HEK293 (cell line): ENCODE results near the gene PRKG2.

Source experiments
- CTCF ChIA-PET: fragments of 350-600 bp; formaldehyde crosslinking; extraction: SDS; loops from one replicate; lab custom pipeline; 2021; ENCODE audit warnings: antibody characterized with exemption; lab: Yijun Ruan, JAX
- POLR2A ChIA-PET: fragments of 300-600 bp; formaldehyde crosslinking; extraction: SDS; loops from one replicate; lab custom pipeline; 2020; ENCODE audit warnings: antibody characterized with exemption, inconsistent platforms; lab: Yijun Ruan, JAX
- H3K27ac ChIP-seq: fragments of 200-500 bp; sonication (Bioruptor generic); 2 replicates; pipeline ENCODE4 v1.5.1; 2014; ENCODE audit warnings: low read depth, low read length, control low read depth, inconsistent platforms; ENCODE audit errors: extremely low read depth
- H3K36me3 ChIP-seq, 2 experiments: fragments of 200-500 bp in 1 of 2; sonication (Bioruptor generic) in 1 of 2; 1 replicate in 1 of 2; 2 replicates in 1 of 2; pipeline ENCODE4 v1.5.1; 2014 to 2017; ENCODE audit warnings: inconsistent platforms in 2 of 2, low read length in 2 of 2; ENCODE audit not compliant: control insufficient read depth in 2 of 2, insufficient read depth in 1 of 2
- H3K4me1 ChIP-seq: fragments of 200-500 bp; sonication (Bioruptor generic); 2 replicates; pipeline ENCODE4 v1.5.1; 2014; ENCODE audit warnings: mild to moderate bottlenecking, low read length, inconsistent platforms; ENCODE audit not compliant: control insufficient read depth, insufficient read depth
- H3K4me3 ChIP-seq: 2 replicates; pipeline ENCODE4 v1.5.1; 2011; ENCODE audit warnings: low read depth, mild to moderate bottlenecking, control low read depth, low read length, moderate library complexity
- H3K9me3 ChIP-seq: fragments of 200-500 bp; sonication (Bioruptor generic); 2 replicates; pipeline ENCODE4 v1.5.1; 2014; ENCODE audit warnings: low read depth, low read length, inconsistent platforms; ENCODE audit not compliant: control insufficient read depth, insufficient read depth
- AEBP2 ChIP-seq: fragments of 450-650 bp; formaldehyde crosslinking; IDR thresholded peaks from 2 replicates; pipeline ENCODE4 v1.5.1; 2016; ENCODE audit warnings: missing biosample characterization, missing genetic modification characterization, borderline replicate concordance
- GLI4 ChIP-seq: fragments of 450-650 bp; formaldehyde crosslinking; IDR thresholded peaks from 2 replicates; pipeline ENCODE4 v1.5.1; 2016; ENCODE audit warnings: missing biosample characterization, missing genetic modification characterization
- HOXD13 ChIP-seq: sonication (generic); formaldehyde crosslinking; IDR thresholded peaks from 2 replicates; pipeline ENCODE4 v1.8.0; 2022; ENCODE audit warnings: missing genetic modification reagents, borderline replicate concordance
- KLF10 ChIP-seq: fragments of 450-650 bp; IDR thresholded peaks from 2 replicates; pipeline ENCODE4 v1.5.1; 2018; ENCODE audit warnings: missing biosample characterization, mild to moderate bottlenecking, missing genetic modification characterization
- KLF8 ChIP-seq: fragments of 450-650 bp; formaldehyde crosslinking; IDR thresholded peaks from 2 replicates; pipeline ENCODE4 v1.5.1; 2016; ENCODE audit warnings: missing biosample characterization, missing genetic modification characterization
- KLF9 ChIP-seq: fragments of 450-650 bp; formaldehyde crosslinking; IDR thresholded peaks from 2 replicates; pipeline ENCODE4 v1.5.1; 2016; ENCODE audit warnings: missing biosample characterization, missing genetic modification characterization, low read depth
- MYNN ChIP-seq: fragments of 450-650 bp; formaldehyde crosslinking; IDR thresholded peaks from 2 replicates; pipeline ENCODE4 v1.5.1; 2016; ENCODE audit warnings: missing biosample characterization, missing genetic modification characterization, borderline replicate concordance
- PRDM6 ChIP-seq: fragments of 450-650 bp; formaldehyde crosslinking; IDR thresholded peaks from 2 replicates; pipeline ENCODE4 v1.5.1; 2017; ENCODE audit warnings: missing biosample characterization, missing genetic modification characterization
- SCRT1 ChIP-seq: fragments of 450-650 bp; formaldehyde crosslinking; IDR thresholded peaks from 2 replicates; pipeline ENCODE4 v1.5.1; 2016; ENCODE audit warnings: missing biosample characterization, missing genetic modification characterization, borderline replicate concordance
- SP7 ChIP-seq: fragments of 450-650 bp; formaldehyde crosslinking; IDR thresholded peaks from 2 replicates; pipeline ENCODE4 v1.5.1; 2016; ENCODE audit warnings: missing biosample characterization, missing genetic modification characterization
- ZBTB21 ChIP-seq: fragments of 450-650 bp; formaldehyde crosslinking; IDR thresholded peaks from 2 replicates; pipeline ENCODE4 v1.5.1; 2017; ENCODE audit warnings: missing biosample characterization, missing genetic modification characterization
- ZBTB6 ChIP-seq: fragments of 450-650 bp; formaldehyde crosslinking; IDR thresholded peaks from 2 replicates; pipeline ENCODE4 v1.5.1; 2017; ENCODE audit warnings: missing biosample characterization, missing genetic modification characterization
- ZBTB8A ChIP-seq: fragments of 450-650 bp; formaldehyde crosslinking; IDR thresholded peaks from 2 replicates; pipeline ENCODE4 v1.5.1; 2016; ENCODE audit warnings: missing biosample characterization, missing genetic modification characterization
- ZEB2 ChIP-seq: fragments of 450-650 bp; formaldehyde crosslinking; IDR thresholded peaks from 2 replicates; pipeline ENCODE4 v1.5.1; 2016; ENCODE audit warnings: missing biosample characterization, missing genetic modification characterization
- ZFHX2 ChIP-seq: fragments of 450-650 bp; formaldehyde crosslinking; conservative IDR thresholded peaks from 2 replicates; pipeline ENCODE4 v1.5.1; 2016; ENCODE audit warnings: missing biosample characterization, missing genetic modification characterization
- ZNF114 ChIP-seq: fragments of 450-650 bp; formaldehyde crosslinking; IDR thresholded peaks from 2 replicates; pipeline ENCODE4 v1.5.0; 2017; ENCODE audit warnings: missing biosample characterization, missing genetic modification characterization
- ZNF23 ChIP-seq: fragments of 450-650 bp; formaldehyde crosslinking; IDR thresholded peaks from 2 replicates; pipeline ENCODE4 v1.5.1; 2016; ENCODE audit warnings: missing biosample characterization, missing genetic modification characterization, borderline replicate concordance
- ZNF280C ChIP-seq: fragments of 450-650 bp; formaldehyde crosslinking; IDR thresholded peaks from 2 replicates; pipeline ENCODE4 v1.5.1; 2016; ENCODE audit warnings: missing biosample characterization, missing genetic modification characterization
- ZNF350 ChIP-seq: fragments of 450-650 bp; formaldehyde crosslinking; IDR thresholded peaks from 2 replicates; pipeline ENCODE4 v1.5.0; 2017; ENCODE audit warnings: missing biosample characterization, mild to moderate bottlenecking, missing genetic modification characterization
- ZNF423 ChIP-seq: fragments of 450-650 bp; formaldehyde crosslinking; IDR thresholded peaks from 2 replicates; pipeline ENCODE4 v1.5.1; 2016; ENCODE audit warnings: missing biosample characterization, missing genetic modification characterization
- ZNF426 ChIP-seq: fragments of 450-650 bp; formaldehyde crosslinking; IDR thresholded peaks from 2 replicates; pipeline ENCODE4 v1.5.1; 2017; ENCODE audit warnings: missing biosample characterization, missing genetic modification characterization, mild to moderate bottlenecking, inconsistent platforms, moderate library complexity
- ZNF48 ChIP-seq: fragments of 450-650 bp; formaldehyde crosslinking; IDR thresholded peaks from 2 replicates; pipeline ENCODE4 v1.5.1; 2016; ENCODE audit warnings: missing biosample characterization, missing genetic modification characterization
- ZNF488 ChIP-seq: fragments of 450-650 bp; formaldehyde crosslinking; IDR thresholded peaks from 2 replicates; pipeline ENCODE4 v1.5.1; 2016; ENCODE audit warnings: missing biosample characterization, missing genetic modification characterization
- ZNF514 ChIP-seq: fragments of 450-650 bp; formaldehyde crosslinking; IDR thresholded peaks from 2 replicates; pipeline ENCODE4 v1.5.1; 2016; ENCODE audit warnings: missing biosample characterization, missing genetic modification characterization
- ZNF776 ChIP-seq: fragments of 450-650 bp; formaldehyde crosslinking; IDR thresholded peaks from 2 replicates; pipeline ENCODE4 v1.5.0; 2017; ENCODE audit warnings: missing biosample characterization, missing genetic modification characterization, borderline replicate concordance
- ZSCAN23 ChIP-seq: fragments of 450-650 bp; formaldehyde crosslinking; IDR thresholded peaks from 2 replicates; pipeline ENCODE4 v1.5.1; 2016; ENCODE audit warnings: missing biosample characterization, missing genetic modification characterization

PRKG2 gene

GRCh38 chr4:81143183-81143582 is 71.8 kb downstream of the PRKG2 start (continued):
- TF ChIP-seq MYNN (tag by site-specific recombination) (no peak), SCRT1 (tag by site-specific recombination) (no peak), KLF9 (tag by site-specific recombination) (no peak)

- no peaks in the 10 kb centered on the region for H3K9me3 ChIP-seq
- TF ChIP-seq ZNF114 (tag by site-specific recombination) = no peak
- peak; percentile 40; the same call in 1 of the 2 replicates for TF ChIP-seq ZBTB6 (tag by site-specific recombination)
- TF ChIP-seq PRDM6 = 0 out of 2 replicates have a peak, but pooled peaks have one; percentile 33
- TF ChIP-seq ZFHX2 (tag by site-specific recombination) = peak; percentile 60; the same call in 1 of the 2 replicates
- TF ChIP-seq ZSCAN23 (tag by site-specific recombination) = no peak
- 0 out of 2 replicates have a peak, but pooled peaks have one; percentile 32 for TF ChIP-seq KLF10 (tag by site-specific recombination)
- TF ChIP-seq SP7 (tag by site-specific recombination) = peak; percentile 97
- TF ChIP-seq, all 188 proteins: peak for 5
- POLR2A ChIA-PET = no interaction called here
- CTCF ChIA-PET = interaction anchor here (0.6 kb wide), 2 partner anchors 583 to 927 kb away, joined by 3 to 5 read pairs; no protein-coding TSS in a partner anchor
- Histone ChIP-seq H3K4me1 (no peaks in the 10 kb centered on the region), H3K27ac (no peak overlapping the region), H3K4me3 (no peak overlapping the region), H3K36me3 (no peaks in the 10 kb centered on the region)
Observed at GRCh38 chr4:81142744-81143143, 72.3 kb downstream of the PRKG2 start.

- H3K36me3 ChIP-seq = no peaks in the 10 kb centered on the region
- TF ChIP-seq ZBTB8A (no peak), GLI4 (tag by site-specific recombination) (no peak), ZNF350 (tag by site-specific recombination) (no peak), ZNF514 (no peak), ZNF48 (tag by site-specific recombination) (no peak), ZNF280C (tag by site-specific recombination) (no peak), ZEB2 (tag by site-specific recombination) (no peak), ZNF423 (tag by site-specific recombination) (no peak), ZNF23 (no peak), ZNF426 (tag by site-specific recombination) (no peak), AEBP2 (tag by site-specific recombination) (no peak), ZNF776 (tag by site-specific recombination) (no peak), ZNF488 (tag by site-specific recombination) (no peak), HOXD13 (CRISPR knock-in tag) (no peak), MYNN (tag by site-specific recombination) (no peak), KLF8 (no peak), ZBTB21 (no peak)
- H3K9me3 ChIP-seq = no peaks in the 10 kb centered on the region
- CTCF ChIA-PET = no interaction called here
- no peak overlapping the region for H3K27ac ChIP-seq
- POLR2A ChIA-PET = no interaction called here
- no peak overlapping the region for H3K4me3 ChIP-seq
- no peaks in the 10 kb centered on the region for H3K4me1 ChIP-seq
Observed at GRCh38 chr4:81137894-81138293, 77.1 kb downstream of the PRKG2 start.
